PC-3 (cell line): ENCODE measurements around the gene CHN1. TPM values are rescaled to one million over a fixed set of nuclear protein-coding genes. Genes with fewer than 3 reads are reported as not detected.

Experiments used
- ATAC-seq: fragments of 200-7000 bp; cut with Tn5 transposase; 2 replicates; pipeline ENCODE4 v1.9.1; 2020; ENCODE audit warnings: mild to moderate bottlenecking, moderate library complexity
- BruUV-seq: library from RNA; stranded (reverse); fragments of 400-500 nt; replicated peaks from 2 replicates; lab custom pipeline; 2021; lab: Mats Ljungman, UMichigan
- CTCF ChIA-PET: fragments of 300-600 bp; sonication (Branson Sonifier 250); formaldehyde crosslinking; loops from one replicate; lab custom pipeline; 2022; ENCODE audit warnings: antibody characterized with exemption; lab: Charles Lee
- POLR2A ChIA-PET: fragments of 300-600 bp; sonication (Branson Sonifier 250); formaldehyde crosslinking; loops from one replicate; lab custom pipeline; 2022; ENCODE audit warnings: antibody characterized with exemption; ENCODE audit not compliant: unreplicated experiment; lab: Charles Lee
- DNase-seq: peaks from one replicate; pipeline ENCODE4 v3.0.0-alpha.2; 2015
- H2AFZ ChIP-seq: fragments of 300-600 bp; sonication (generic); 2 replicates; pipeline ENCODE4 v1.6.0; 2016; ENCODE audit warnings: antibody characterized with exemption, low read length
- H3F3A ChIP-seq: fragments of 300-600 bp; sonication (generic); one replicate; pipeline ENCODE4 v1.6.0; 2017; ENCODE audit warnings: antibody characterized with exemption, low read length, control low read depth, mild to moderate bottlenecking; ENCODE audit not compliant: unreplicated experiment
- H3K27ac ChIP-seq: fragments of 300-600 bp; sonication (generic); 2 replicates; pipeline ENCODE4 v1.5.1; 2016; ENCODE audit warnings: mild to moderate bottlenecking, low read length
- H3K27me3 ChIP-seq: fragments of 300-600 bp; sonication (generic); 2 replicates; pipeline ENCODE4 v1.6.1; 2016; ENCODE audit warnings: low read length, mixed read lengths
- H3K36me3 ChIP-seq: fragments of 300-600 bp; sonication (generic); 2 replicates; pipeline ENCODE4 v1.6.1; 2016; ENCODE audit warnings: low read depth, mixed run types, low read length, mixed read lengths
- H3K4me1 ChIP-seq: fragments of 300-600 bp; sonication (generic); 2 replicates; pipeline ENCODE4 v1.5.1; 2016; ENCODE audit warnings: low read length; ENCODE audit not compliant: insufficient read depth
- H3K4me2 ChIP-seq: fragments of 300-600 bp; sonication (generic); 2 replicates; pipeline ENCODE4 v1.6.0; 2016; ENCODE audit warnings: low read length
- H3K4me3 ChIP-seq: fragments of 300-600 bp; sonication (generic); 2 replicates; pipeline ENCODE4 v1.5.1; 2016; ENCODE audit warnings: mild to moderate bottlenecking, low read length, mixed read lengths
- H3K79me2 ChIP-seq: fragments of 300-600 bp; sonication (generic); 2 replicates; pipeline ENCODE4 v1.6.1; 2017; ENCODE audit warnings: low read length, mixed read lengths
- H3K9ac ChIP-seq: fragments of 300-600 bp; sonication (generic); 2 replicates; pipeline ENCODE4 v1.6.0; 2016; ENCODE audit warnings: mild to moderate bottlenecking, low read length
- H3K9me2 ChIP-seq: fragments of 300-600 bp; sonication (generic); replicated peaks from 2 replicates; pipeline ENCODE4 v1.6.1; 2016; ENCODE audit warnings: mixed run types, low read length, mixed read lengths
- H3K9me3 ChIP-seq: fragments of 300-600 bp; sonication (generic); 2 replicates; pipeline ENCODE4 v1.6.1; 2016; ENCODE audit warnings: low read length, mixed read lengths
- H4K20me1 ChIP-seq: fragments of 300-600 bp; sonication (generic); 2 replicates; pipeline ENCODE4 v1.6.1; 2016; ENCODE audit warnings: low read length, mixed read lengths
- EZH2 ChIP-seq: fragments of 300-600 bp; sonication (generic); IDR thresholded peaks from one replicate; pipeline ENCODE4 v1.6.1; 2017; ENCODE audit warnings: antibody characterized with exemption, mild to moderate bottlenecking, low read length; ENCODE audit not compliant: unreplicated experiment
- EZH2phosphoT487 ChIP-seq: fragments of 300-600 bp; sonication (generic); IDR thresholded peaks from 2 replicates; pipeline ENCODE4 v1.6.1; 2018; ENCODE audit warnings: mild to moderate bottlenecking, antibody characterized with exemption, low read length, borderline replicate concordance
- intact Hi-C: fragments of 100-400 bp; cut with micrococcal nuclease; formaldehyde crosslinking; loops from 2 replicates; pipeline ENCODE4 v1.9.0; 2023
- total RNA-seq: library from RNA; depleted of rRNA; stranded (reverse); fragments of >200 nt; gene quantifications from 2 replicates; pipeline ENCODE4 v1.2.3, GENCODE V29; 2014
- TF ChIP-seq, protein P1 (sequence below): fragments of 300-600 bp; sonication (generic); conservative IDR thresholded peaks from 2 replicates; pipeline ENCODE4 v1.5.1; 2017; ENCODE audit warnings: antibody characterized with exemption, low read depth, mild to moderate bottlenecking, low read length

Gene CHN1
- total RNA-seq, 1 experiment from 2014 or later, result 7.8 TPM

DNA sequence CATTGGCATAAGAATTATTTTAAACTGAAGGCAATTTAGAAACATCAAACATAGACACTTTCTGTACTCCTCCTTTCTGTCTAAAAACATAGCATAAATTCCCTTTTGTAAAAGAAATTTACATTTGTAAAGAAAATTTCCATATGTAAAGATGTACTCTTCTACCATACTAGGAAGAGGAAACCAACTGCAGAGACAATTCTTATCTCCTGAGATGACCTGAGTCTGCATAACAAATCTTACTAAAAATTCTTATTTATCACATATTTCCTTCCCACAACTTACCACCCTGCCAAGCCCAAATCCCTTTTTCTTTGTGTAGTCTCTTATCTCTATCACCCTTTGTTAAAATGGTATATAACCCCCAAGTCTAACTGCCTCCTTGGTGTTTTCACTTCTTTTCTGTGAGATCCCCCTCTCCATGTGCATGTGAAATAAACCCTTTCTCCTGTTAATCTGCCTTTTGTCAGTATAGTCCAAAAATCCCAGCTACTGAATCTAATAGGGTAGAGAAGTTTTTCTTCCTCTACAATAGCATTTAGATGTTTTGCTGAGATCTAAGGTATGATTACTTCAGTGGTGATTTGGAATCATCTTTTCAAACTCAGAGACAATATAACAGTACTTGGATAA lies 81.0 kb downstream of the CHN1 start:
- CTCF ChIA-PET, result no interaction called here
- Histone ChIP-seq H3K9ac (no peak overlapping the region), H3K4me1 (peaks cover 5% of the 10 kb centered on the region; the same call in 1 of the 2 replicates), H3K27me3 (no peaks in the 10 kb centered on the region), H3K36me3 (no peaks in the 10 kb centered on the region), H2AFZ (no peak overlapping the region), H3K79me2 (no peaks in the 10 kb centered on the region), H3K9me3 (no peaks in the 10 kb centered on the region), H4K20me1 (no peaks in the 10 kb centered on the region), H3K9me2 (no peaks in the 10 kb centered on the region), H3K27ac (no peak overlapping the region), H3F3A (no peaks in the 10 kb centered on the region), H3K4me2 (no peak overlapping the region), H3K4me3 (no peak overlapping the region)
- DNase-seq (no peak), ATAC-seq (no peak)
- POLR2A ChIA-PET, result no interaction called here
- no TSS peak for BruUV-seq
- TF ChIP-seq EZH2phosphoT487 (no peak), EZH2 (no peak)
- TF ChIP-seq, protein P1, sequence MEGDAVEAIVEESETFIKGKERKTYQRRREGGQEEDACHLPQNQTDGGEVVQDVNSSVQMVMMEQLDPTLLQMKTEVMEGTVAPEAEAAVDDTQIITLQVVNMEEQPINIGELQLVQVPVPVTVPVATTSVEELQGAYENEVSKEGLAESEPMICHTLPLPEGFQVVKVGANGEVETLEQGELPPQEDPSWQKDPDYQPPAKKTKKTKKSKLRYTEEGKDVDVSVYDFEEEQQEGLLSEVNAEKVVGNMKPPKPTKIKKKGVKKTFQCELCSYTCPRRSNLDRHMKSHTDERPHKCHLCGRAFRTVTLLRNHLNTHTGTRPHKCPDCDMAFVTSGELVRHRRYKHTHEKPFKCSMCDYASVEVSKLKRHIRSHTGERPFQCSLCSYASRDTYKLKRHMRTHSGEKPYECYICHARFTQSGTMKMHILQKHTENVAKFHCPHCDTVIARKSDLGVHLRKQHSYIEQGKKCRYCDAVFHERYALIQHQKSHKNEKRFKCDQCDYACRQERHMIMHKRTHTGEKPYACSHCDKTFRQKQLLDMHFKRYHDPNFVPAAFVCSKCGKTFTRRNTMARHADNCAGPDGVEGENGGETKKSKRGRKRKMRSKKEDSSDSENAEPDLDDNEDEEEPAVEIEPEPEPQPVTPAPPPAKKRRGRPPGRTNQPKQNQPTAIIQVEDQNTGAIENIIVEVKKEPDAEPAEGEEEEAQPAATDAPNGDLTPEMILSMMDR, result no peak
- intact Hi-C loops, result no loop called here

DNA sequence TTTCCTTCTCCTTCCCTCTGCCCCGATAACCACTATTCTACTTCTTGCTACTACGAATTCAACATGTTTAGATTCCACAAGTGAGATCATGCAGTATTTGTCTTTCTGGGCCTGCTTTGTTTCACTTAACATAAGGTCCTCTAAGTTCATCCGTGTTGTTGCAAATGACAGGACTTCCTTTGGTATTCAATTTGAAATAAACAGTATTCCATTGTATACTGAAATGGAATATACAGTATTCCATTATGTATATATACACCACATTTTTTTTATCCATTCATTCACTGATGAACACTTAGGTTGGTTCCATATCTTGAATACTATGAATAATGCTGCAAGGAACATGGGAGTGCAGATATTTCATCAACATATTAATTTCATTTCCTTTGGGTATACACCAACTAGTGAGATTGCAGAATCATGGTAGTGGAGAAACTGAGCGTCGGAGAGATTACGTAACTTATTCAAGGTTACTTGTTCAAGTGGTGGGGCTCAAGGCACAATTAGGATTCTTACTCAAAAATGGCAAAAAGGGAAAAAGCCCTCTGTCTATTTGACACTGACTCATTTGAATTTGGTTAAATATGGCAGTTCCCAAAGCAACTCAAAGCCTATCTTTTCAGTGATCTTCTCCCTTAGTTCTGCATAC lies 85.1 kb downstream of the CHN1 start:
- POLR2A ChIA-PET, result no interaction called here
- Histone ChIP-seq H2AFZ (no peak overlapping the region), H3K27me3 (no peaks in the 10 kb centered on the region), H3K4me1 (no peaks in the 10 kb centered on the region), H4K20me1 (no peaks in the 10 kb centered on the region), H3K9ac (no peak overlapping the region), H3K9me2 (no peaks in the 10 kb centered on the region), H3K4me2 (no peak overlapping the region), H3K36me3 (no peaks in the 10 kb centered on the region), H3K4me3 (no peak overlapping the region), H3K9me3 (no peaks in the 10 kb centered on the region), H3F3A (no peaks in the 10 kb centered on the region), H3K79me2 (no peaks in the 10 kb centered on the region), H3K27ac (no peak overlapping the region)
- CTCF ChIA-PET, result no interaction called here
- intact Hi-C loops, result no loop called here
- no TSS peak for BruUV-seq
- ATAC-seq (no peak), DNase-seq (no peak)
- TF ChIP-seq, protein P1, result no peak
- TF ChIP-seq EZH2phosphoT487, result no peak
- TF ChIP-seq EZH2, result no peak

DNA sequence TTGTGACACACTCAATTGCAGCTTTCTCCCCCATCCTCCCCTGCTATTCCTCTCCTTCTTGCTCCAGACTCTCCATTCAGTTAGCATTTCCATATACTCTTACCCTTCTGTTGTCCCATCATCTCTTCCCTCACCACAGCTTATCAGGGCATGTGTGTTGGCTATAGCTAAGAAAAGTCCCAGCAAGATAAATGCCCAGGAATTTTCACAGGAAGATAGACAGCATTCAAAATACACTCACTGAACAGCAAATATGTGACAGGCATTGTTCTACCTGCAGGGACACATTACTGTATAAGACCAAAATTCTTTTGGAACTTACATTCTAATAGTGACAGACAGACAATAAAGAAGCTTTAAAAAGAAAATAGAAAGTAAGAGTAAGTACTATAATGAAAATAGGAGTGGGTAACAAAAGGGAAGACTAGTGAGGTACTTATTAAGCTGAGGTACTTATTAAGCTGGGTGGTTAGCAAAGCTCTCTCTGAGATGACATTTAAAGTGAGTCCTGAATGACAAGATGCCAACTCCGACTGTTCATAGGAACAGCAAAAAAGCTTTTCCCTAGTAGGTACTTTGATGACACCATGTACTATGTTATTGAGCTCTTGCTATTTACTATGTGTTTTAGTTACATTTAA lies 86.2 kb downstream of the CHN1 start:
- no peaks in the 10 kb centered on the region for H3K79me2 ChIP-seq
- H4K20me1 ChIP-seq, result no peaks in the 10 kb centered on the region
- H3K4me1 ChIP-seq, result no peaks in the 10 kb centered on the region
- H3K9me3 ChIP-seq, result no peaks in the 10 kb centered on the region
- H3K27me3 ChIP-seq, result no peaks in the 10 kb centered on the region
- ATAC-seq (no peak), DNase-seq (no peak)
- no TSS peak for BruUV-seq
- H3K9ac ChIP-seq, result no peak overlapping the region
- no peaks in the 10 kb centered on the region for H3K9me2 ChIP-seq
- TF ChIP-seq EZH2phosphoT487 (no peak), EZH2 (no peak)
- TF ChIP-seq, protein P1, result no peak
- no peak overlapping the region for H3K4me3 ChIP-seq
- H3F3A ChIP-seq, result no peaks in the 10 kb centered on the region
- H3K4me2 ChIP-seq, result no peak overlapping the region
- no peak overlapping the region for H3K27ac ChIP-seq
- POLR2A ChIA-PET, result interaction anchor here (0.6 to 0.7 kb wide), 2 partner anchors 33 to 34 kb away, joined by 3 read pairs; no protein-coding TSS in a partner anchor
- intact Hi-C loops, result no loop called here
- CTCF ChIA-PET, result no interaction called here
- H2AFZ ChIP-seq, result no peak overlapping the region
- H3K36me3 ChIP-seq, result no peaks in the 10 kb centered on the region
